Panc1 (cell line): ENCODE results near the gene NEURL1B. TPM values are rescaled to one million over a fixed set of nuclear protein-coding genes. Genes with fewer than 3 reads are reported as not detected.

ENCODE experiments used
- ATAC-seq: fragments of 200-7000 bp; cut with Tn5 transposase; 2 replicates; pipeline ENCODE4 v1.9.1; 2020; ENCODE audit warnings: mild to moderate bottlenecking, moderate library complexity
- BruUV-seq: library from RNA; stranded (reverse); fragments of 400-500 nt; replicated peaks from 2 replicates; lab custom pipeline; 2021; lab: Mats Ljungman, UMichigan
- CTCF ChIA-PET: fragments of 300-600 bp; sonication (Branson Sonifier 250); formaldehyde crosslinking; loops from one replicate; lab custom pipeline; 2022; ENCODE audit warnings: antibody characterized with exemption; lab: Charles Lee
- POLR2A ChIA-PET: fragments of 300-600 bp; sonication (Branson Sonifier 250); formaldehyde crosslinking; loops from one replicate; lab custom pipeline; 2022; ENCODE audit warnings: antibody characterized with exemption; lab: Charles Lee
- DNase-seq: peaks from one replicate; pipeline ENCODE4 v3.0.0-alpha.2; 2010; ENCODE audit warnings: low read depth, low spot score
- H3K27ac ChIP-seq: 2 replicates; pipeline ENCODE4 v1.5.1; 2011; ENCODE audit warnings: mild to moderate bottlenecking, low read length, inconsistent platforms
- H3K27me3 ChIP-seq: fragments of 200-500 bp; sonication (Bioruptor generic); 2 replicates; pipeline ENCODE4 v1.6.0; 2014; ENCODE audit warnings: low read length, inconsistent platforms; ENCODE audit not compliant: control insufficient read depth, insufficient read depth
- H3K36me3 ChIP-seq: fragments of 200-500 bp; sonication (Bioruptor generic); 2 replicates; pipeline ENCODE4 v1.5.1; 2014; ENCODE audit warnings: inconsistent platforms, mild to moderate bottlenecking, low read length, moderate library complexity; ENCODE audit not compliant: control insufficient read depth, insufficient read depth
- H3K4me1 ChIP-seq: 2 replicates; pipeline ENCODE4 v1.5.1; 2011; ENCODE audit warnings: inconsistent platforms, mild to moderate bottlenecking, low read length, moderate library complexity; ENCODE audit not compliant: control insufficient read depth, insufficient read depth
- H3K4me3 ChIP-seq, 2 experiments: 2 replicates each; pipeline ENCODE4 v1.5.1; 2011 to 2012; ENCODE audit warnings: low read depth in 2 of 2, low read length in 2 of 2, mild to moderate bottlenecking in 2 of 2, inconsistent platforms in 1 of 2, moderate library complexity in 1 of 2
- H3K9me3 ChIP-seq: fragments of 200-500 bp; sonication (Bioruptor generic); 2 replicates; pipeline ENCODE4 v1.5.1; 2014; ENCODE audit warnings: low read depth, mild to moderate bottlenecking, inconsistent platforms, low read length, moderate library complexity; ENCODE audit not compliant: control insufficient read depth, insufficient read depth
- CTCF ChIP-seq: fragments of 450-650 bp; IDR thresholded peaks from 2 replicates; pipeline ENCODE4 v1.5.1; 2017; ENCODE audit warnings: mild to moderate bottlenecking
- POLR2AphosphoS5 ChIP-seq: IDR thresholded peaks from 2 replicates; pipeline ENCODE4 v1.6.1; 2012; ENCODE audit warnings: mild to moderate bottlenecking, low read depth, low read length, moderate library complexity
- REST ChIP-seq, 2 experiments: IDR thresholded peaks; 2 replicates each; pipeline ENCODE4 v1.6.1; 2011 to 2012; ENCODE audit warnings: low read depth in 2 of 2, control low read depth in 1 of 2, low read length in 1 of 2, mild to moderate bottlenecking in 1 of 2, moderate library complexity in 1 of 2; ENCODE audit not compliant: insufficient read depth in 1 of 2
- SIN3A ChIP-seq: IDR thresholded peaks from 2 replicates; pipeline ENCODE4 v1.6.1; 2012; ENCODE audit warnings: low read depth, mild to moderate bottlenecking, low read length, moderate library complexity, borderline replicate concordance; ENCODE audit not compliant: insufficient read depth
- TCF7L2 ChIP-seq: IDR thresholded peaks from 2 replicates; pipeline ENCODE4 v1.6.1; 2011; ENCODE audit warnings: mild to moderate bottlenecking, low read depth, low read length, inconsistent platforms
- in situ Hi-C: cut with HindIII; loops from 2 replicates; pipeline ENCODE4 v1.10.0; 2016; ENCODE audit warnings: low sequenced_read_pairs, low pct_unique_long_range_greater_than_20kb
- intact Hi-C: fragments of 100-400 bp; cut with micrococcal nuclease; formaldehyde crosslinking; loops from one replicate; pipeline ENCODE4 v1.10.0; 2022; ENCODE audit not compliant: unreplicated experiment
- total RNA-seq: library from RNA; stranded (reverse); gene quantifications from one replicate; pipeline ENCODE4 v1.2.1, GENCODE V29; 2021; ENCODE audit not compliant: unreplicated experiment

The NEURL1B gene
- total RNA-seq, 1 experiment from 2014 or later = 5.3 TPM

GRCh38 chr5:172624083-172624995 lies 16.7 kb upstream of the NEURL1B start:
- intact Hi-C loops = no loop called here
- in situ Hi-C loops = no loop called here

GRCh38 chr5:172624996-172625964 lies 15.8 kb upstream of the NEURL1B start:
- ATAC-seq = 0 out of 2 replicates have a peak, but pooled peaks have one; percentile 57
- Histone ChIP-seq H3K9me3 (no peaks in the 10 kb centered on the region), H3K4me3 (no peak overlapping the region), H3K4me1 (no peaks in the 10 kb centered on the region), H3K27me3 (no peaks in the 10 kb centered on the region; the same call in 1 of the 2 replicates), H3K36me3 (no peaks in the 10 kb centered on the region), H3K27ac (no peak overlapping the region)
- BruUV-seq = no TSS peak
- no peak for TF ChIP-seq TCF7L2
- TF ChIP-seq REST (IDR thresholded peaks at IDR 0.05; ENCODE audit: insufficient read depth in 1 of 2, low read depth in 2 of 2, low read length in 1 of 2) = no peak
- TF ChIP-seq SIN3A = no peak
- TF ChIP-seq CTCF = no peak
- intact Hi-C loops (no loop called here), in situ Hi-C loops (no loop called here)
- no peak for DNase-seq
- CTCF ChIA-PET = no interaction called here
- POLR2A ChIA-PET = no interaction called here

More at GRCh38 chr5:172624083-172624995, 16.7 kb upstream of the NEURL1B start:
- CTCF ChIA-PET = no interaction called here
- H3K9me3 ChIP-seq = no peaks in the 10 kb centered on the region
- no peaks in the 10 kb centered on the region for H3K36me3 ChIP-seq
- DNase-seq = no peak
- no peak overlapping the region for H3K27ac ChIP-seq
- no peak for TF ChIP-seq SIN3A
- no peak for TF ChIP-seq TCF7L2
- TF ChIP-seq REST (IDR thresholded peaks at IDR 0.05; ENCODE audit: insufficient read depth in 1 of 2, low read depth in 2 of 2, low read length in 1 of 2) = no peak
- no peak for TF ChIP-seq POLR2AphosphoS5
- no peaks in the 10 kb centered on the region for H3K4me1 ChIP-seq
- H3K4me3 ChIP-seq = no peak overlapping the region
- BruUV-seq = no TSS peak
- no peak for ATAC-seq
- POLR2A ChIA-PET = interaction anchor here (0.6 kb wide), 1 partner anchor 26 kb away, joined by 3 read pairs; no protein-coding TSS in a partner anchor
- H3K27me3 ChIP-seq = no peaks in the 10 kb centered on the region; the same call in 1 of the 2 replicates
